Lower leg skin (tissue), 4 donors: ENCODE data around the gene GRK2. TPM values are rescaled to one million over a fixed set of nuclear protein-coding genes. Genes with fewer than 3 reads are reported as not detected.

Experiments used
- DNase-seq, 2 donors: peaks; one replicate each; pipeline ENCODE4 v3.0.0-alpha.2; 2019; ENCODE audit warnings: low spot score in 2 of 2
- H3K4me3 ChIP-seq: fragments of 200-600 bp; sonication (generic); 2 replicates; pipeline ENCODE4 v1.5.1; 2017; ENCODE audit warnings: mild to moderate bottlenecking, low read depth; ENCODE audit not compliant: poor library complexity, severe bottlenecking
- CTCF ChIP-seq, 3 donors: fragments of 450-650 bp; IDR thresholded peaks; one replicate each; pipeline ENCODE4 v1.5.1; 2016; ENCODE audit warnings: antibody characterized with exemption in 3 of 3, mild to moderate bottlenecking in 3 of 3, moderate library complexity in 2 of 3
- POLR2A ChIP-seq, 2 donors: fragments of 450-650 bp; IDR thresholded peaks; one replicate each; pipeline ENCODE4 v1.6.1; 2016 to 2017; ENCODE audit warnings: antibody characterized with exemption in 2 of 2, mild to moderate bottlenecking in 1 of 2, moderate library complexity in 1 of 2
- WGBS, 2 donors: methylation state at CpG; one replicate each; pipeline ENCODE4 v1.1.5; 2018; 5-methylcytosine and 5-hydroxymethylcytosine counted together
- intact Hi-C: fragments of 100-400 bp; cut with DNase I; formaldehyde crosslinking; loops from one replicate; pipeline ENCODE4 v1.15.0; 2023; ENCODE audit warnings: low total_unique reads
- total RNA-seq, 4 donors: library from RNA; depleted of rRNA; stranded (reverse); fragments of >200 nt; gene quantifications; one replicate each; pipeline ENCODE4 v1.1.0, GENCODE V29; 2016

Gene GRK2
- total RNA-seq, 4 donors from 2014 or later: 81.1 to 127 (median 114) TPM

DNA sequence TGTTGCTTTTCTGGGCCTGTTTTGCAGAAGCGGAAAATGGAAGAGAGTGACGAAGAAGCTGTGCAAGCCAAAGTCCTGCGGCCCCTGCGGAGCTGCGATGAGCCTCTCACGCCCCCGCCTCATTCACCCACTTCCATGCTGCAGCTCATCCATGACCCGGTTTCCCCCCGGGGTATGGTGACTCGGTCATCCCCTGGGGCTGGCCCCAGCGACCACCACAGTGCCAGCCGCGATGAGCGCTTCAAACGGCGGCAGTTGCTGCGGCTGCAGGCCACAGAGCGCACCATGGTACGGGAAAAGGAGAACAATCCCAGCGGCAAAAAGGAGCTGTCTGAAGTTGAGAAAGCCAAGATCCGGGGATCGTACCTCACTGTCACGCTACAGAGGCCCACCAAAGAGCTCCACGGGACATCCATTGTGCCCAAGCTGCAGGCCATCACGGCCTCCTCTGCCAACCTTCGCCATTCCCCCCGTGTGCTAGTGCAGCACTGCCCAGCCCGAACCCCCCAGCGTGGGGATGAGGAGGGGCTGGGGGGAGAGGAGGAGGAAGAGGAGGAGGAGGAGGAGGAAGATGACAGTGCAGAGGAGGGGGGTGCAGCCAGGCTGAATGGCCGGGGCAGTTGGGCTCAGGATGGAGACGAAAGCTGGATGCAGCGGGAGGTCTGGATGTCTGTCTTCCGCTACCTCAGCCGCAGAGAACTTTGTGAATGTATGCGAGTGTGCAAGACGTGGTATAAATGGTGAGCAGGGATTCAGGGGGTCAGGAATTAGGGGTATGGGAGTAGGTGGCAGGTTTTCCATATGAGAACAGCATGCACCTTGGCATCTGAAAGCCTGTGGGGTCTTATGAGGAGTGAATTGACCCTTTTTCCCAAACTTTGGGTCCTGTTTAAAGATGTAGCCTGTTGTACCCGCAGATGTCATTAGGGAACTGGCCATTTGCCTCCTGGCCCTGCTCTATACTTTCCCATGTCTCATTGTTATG, 15.9 kb upstream of the GRK2 start:
- WGBS, 2 donors: 87 to 90% methylated on average over 37 of the region's 37 CpGs
- intact Hi-C loops: no loop called here
- no peak for DNase-seq
- TF ChIP-seq POLR2A (IDR thresholded peaks at IDR 0.05) (no peak), CTCF (IDR thresholded peaks at IDR 0.05) (no peak)
- H3K4me3 ChIP-seq: no peak overlapping the region

DNA sequence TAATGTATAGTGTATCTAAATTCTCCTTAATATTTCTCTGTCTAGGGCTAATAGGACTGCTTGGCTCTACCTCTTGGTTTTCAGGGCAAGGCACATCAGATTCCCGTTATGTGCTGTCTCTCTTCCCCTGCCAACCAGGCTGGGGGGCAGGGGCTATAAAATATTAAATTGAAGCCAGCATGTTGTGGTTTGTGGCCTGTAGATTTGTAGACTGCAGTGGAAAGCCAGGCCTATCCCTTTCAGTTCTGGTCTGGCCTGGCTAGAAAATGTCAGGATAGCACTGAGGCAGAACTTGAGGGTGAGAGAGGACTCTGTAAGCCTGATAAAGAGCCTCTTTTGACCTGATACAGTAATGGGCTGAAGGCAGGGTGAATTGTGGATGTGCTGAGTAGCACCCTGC, 14.4 kb upstream of the GRK2 start:
- no peak overlapping the region for H3K4me3 ChIP-seq
- WGBS, 2 donors: 32 to 38% methylated on average over 1 of the region's 1 CpG
- peak in 1 of 2 donors; percentile 25 for DNase-seq
- TF ChIP-seq CTCF (IDR thresholded peaks at IDR 0.05) (no peak), POLR2A (IDR thresholded peaks at IDR 0.05) (no peak)
- intact Hi-C loops: no loop called here

DNA sequence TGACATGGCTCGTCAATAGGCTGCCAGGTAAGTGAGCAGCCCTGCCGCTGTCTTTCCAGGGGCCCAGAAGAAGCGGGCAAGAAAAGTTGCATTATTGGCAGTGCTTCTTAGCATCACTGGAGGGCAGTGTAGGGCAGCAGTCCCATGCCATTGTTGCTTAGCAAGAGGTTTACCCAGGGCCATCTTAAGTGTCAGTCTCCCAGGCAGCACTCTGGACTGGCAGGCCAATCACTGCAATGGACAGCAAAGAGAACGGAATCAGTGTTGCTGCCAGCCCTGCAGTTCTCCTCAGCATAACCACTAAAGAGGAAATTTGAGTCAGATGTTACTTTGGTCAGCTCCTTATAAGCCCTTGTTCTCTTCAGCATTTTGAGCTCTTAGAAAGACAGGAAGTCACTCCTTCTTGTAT, 13.4 kb upstream of the GRK2 start:
- 47 to 53% methylated on average over 4 of the region's 4 CpGs for WGBS, 2 donors
- no peak for TF ChIP-seq POLR2A (IDR thresholded peaks at IDR 0.05)
- TF ChIP-seq CTCF (IDR thresholded peaks at IDR 0.05): no peak
- intact Hi-C loops: no loop called here
- peak in 1 of 2 donors; percentile 84 for DNase-seq
- no peak overlapping the region for H3K4me3 ChIP-seq

- no peak overlapping the region for H3K4me3 ChIP-seq
- intact Hi-C loops: no loop called here
- TF ChIP-seq POLR2A (IDR thresholded peaks at IDR 0.05): no peak
- peak in 1 of 2 donors; percentile 79 for DNase-seq
- WGBS, 2 donors: 61 to 64% methylated on average over 14 of the region's 14 CpGs
Measured at GRCh38 chr11:67253872-67254624, 12.2 kb upstream of the GRK2 start.

GRCh38 chr11:67254798-67255197, 11.5 kb upstream of the GRK2 start:
- intact Hi-C loops: no loop called here
- 50 to 63% methylated on average over 15 of the region's 15 CpGs for WGBS, 2 donors
- no peak overlapping the region for H3K4me3 ChIP-seq
- TF ChIP-seq CTCF (IDR thresholded peaks at IDR 0.05) (no peak), POLR2A (IDR thresholded peaks at IDR 0.05) (no peak)
- DNase-seq: peak in 1 of 2 donors; percentile 46

DNA sequence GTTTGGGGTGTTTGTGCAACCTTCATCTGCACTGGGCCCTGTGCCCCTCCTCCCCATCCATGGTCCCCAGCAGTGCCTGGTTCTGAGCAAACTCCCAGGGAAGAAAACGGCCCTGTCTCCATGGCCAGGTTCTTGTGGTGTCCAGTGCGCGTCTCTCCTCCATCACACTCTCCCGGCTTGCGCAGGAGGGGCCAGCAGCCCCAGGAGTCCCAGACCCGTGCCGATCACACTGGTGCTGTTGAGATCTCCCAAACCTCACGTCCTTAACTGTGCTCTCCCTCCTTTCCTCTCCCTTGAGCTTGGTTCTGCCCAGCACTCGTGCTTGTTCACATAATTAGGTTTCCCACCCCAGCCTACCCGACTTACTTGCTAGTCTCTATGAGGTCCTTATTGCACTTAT, 10.9 kb upstream of the GRK2 start:
- peak in 1 of 2 donors; percentile 82 for DNase-seq
- TF ChIP-seq CTCF (IDR thresholded peaks at IDR 0.05): no peak
- TF ChIP-seq POLR2A (IDR thresholded peaks at IDR 0.05): no peak
- intact Hi-C loops: no loop called here
- no peak overlapping the region for H3K4me3 ChIP-seq
- 76 to 81% methylated on average over 10 of the region's 10 CpGs for WGBS, 2 donors
